GM10248 (cell line): ENCODE data around the gene IFI27L1.

Experiments
- CTCF ChIA-PET: fragments of 300-600 bp; sonication (Branson Sonifier 250); formaldehyde crosslinking; extraction: SDS; loops from one replicate; lab custom pipeline; 2021; ENCODE audit warnings: antibody characterized with exemption; lab: Yijun Ruan, JAX
- POLR2A ChIA-PET: fragments of 350-650 bp; sonication (Branson Sonifier 250); formaldehyde crosslinking; extraction: SDS; loops from one replicate; lab custom pipeline; 2020; ENCODE audit warnings: antibody characterized with exemption; lab: Yijun Ruan, JAX
- DNase-seq: peaks from one replicate; pipeline ENCODE4 v3.0.0; 2012; ENCODE audit errors: extremely low spot score
- TF ChIP-seq, protein P1 (sequence below): IDR thresholded peaks from 2 replicates; pipeline ENCODE4 v1.5.1; 2012; ENCODE audit warnings: mild to moderate bottlenecking, low read depth; ENCODE audit errors: extremely low read depth, missing control alignments, control extremely low read depth

The IFI27L1 gene

DNA sequence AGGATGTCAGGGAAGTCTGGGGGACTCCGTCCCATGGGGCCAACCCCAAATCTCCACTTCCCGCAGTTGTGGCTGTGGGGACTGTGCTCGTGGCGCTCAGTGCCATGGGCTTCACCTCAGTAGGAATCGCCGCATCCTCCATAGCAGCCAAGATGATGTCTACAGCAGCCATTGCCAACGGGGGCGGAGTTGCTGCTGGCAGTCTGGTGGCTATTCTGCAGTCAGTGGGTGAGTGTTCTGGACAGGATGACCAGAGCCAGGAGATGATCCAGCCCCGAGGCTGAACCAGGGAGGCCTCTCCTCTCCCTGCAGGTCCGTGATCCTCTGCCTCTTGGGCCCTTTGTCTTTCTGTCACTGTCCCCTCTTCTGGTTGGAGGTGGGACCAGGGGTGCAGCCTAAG, 20.6 kb downstream of the IFI27L1 start:
- ChIA-PET CTCF (no interaction called here), POLR2A (no interaction called here)
- DNase-seq, result no peak
- TF ChIP-seq, protein P1, sequence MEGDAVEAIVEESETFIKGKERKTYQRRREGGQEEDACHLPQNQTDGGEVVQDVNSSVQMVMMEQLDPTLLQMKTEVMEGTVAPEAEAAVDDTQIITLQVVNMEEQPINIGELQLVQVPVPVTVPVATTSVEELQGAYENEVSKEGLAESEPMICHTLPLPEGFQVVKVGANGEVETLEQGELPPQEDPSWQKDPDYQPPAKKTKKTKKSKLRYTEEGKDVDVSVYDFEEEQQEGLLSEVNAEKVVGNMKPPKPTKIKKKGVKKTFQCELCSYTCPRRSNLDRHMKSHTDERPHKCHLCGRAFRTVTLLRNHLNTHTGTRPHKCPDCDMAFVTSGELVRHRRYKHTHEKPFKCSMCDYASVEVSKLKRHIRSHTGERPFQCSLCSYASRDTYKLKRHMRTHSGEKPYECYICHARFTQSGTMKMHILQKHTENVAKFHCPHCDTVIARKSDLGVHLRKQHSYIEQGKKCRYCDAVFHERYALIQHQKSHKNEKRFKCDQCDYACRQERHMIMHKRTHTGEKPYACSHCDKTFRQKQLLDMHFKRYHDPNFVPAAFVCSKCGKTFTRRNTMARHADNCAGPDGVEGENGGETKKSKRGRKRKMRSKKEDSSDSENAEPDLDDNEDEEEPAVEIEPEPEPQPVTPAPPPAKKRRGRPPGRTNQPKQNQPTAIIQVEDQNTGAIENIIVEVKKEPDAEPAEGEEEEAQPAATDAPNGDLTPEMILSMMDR, result no peak

DNA sequence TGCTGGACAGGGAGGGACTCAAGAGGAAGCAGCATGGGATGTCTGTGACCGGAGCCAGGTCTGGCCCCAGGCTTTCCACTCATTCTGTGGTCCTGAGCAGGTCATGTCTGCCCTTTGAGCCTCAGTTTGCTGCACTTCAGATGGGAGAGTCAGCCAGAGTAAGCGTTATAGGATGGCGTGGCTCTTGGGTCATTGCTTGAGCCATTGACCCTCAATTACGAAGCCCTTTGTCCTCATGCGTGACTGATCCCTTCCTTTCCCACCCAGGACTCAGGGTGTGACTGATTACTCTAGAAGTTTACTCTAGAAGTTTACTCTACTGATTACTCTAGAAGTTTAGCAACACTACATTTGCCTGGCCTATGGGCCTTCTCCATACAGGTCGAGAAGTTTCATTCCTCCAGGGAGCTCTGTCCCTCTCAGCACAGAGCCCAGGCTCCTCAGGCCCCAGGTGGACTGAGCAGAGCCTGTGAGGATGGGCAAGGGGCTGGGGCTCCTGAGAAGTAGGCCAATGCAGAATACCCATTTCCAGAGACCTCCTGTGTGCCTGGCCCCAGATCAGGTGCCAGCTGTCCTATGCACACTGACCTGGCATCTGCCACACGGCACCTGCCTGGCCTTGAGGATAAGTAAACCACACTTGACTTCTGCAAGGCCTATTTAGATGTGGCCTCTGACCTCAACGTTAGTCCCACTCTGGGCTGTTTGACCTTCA, 21.8 kb downstream of the IFI27L1 start:
- CTCF ChIA-PET, result interaction anchor here (1.5 kb wide), 1 partner anchor 10 kb away, joined by 4 read pairs; no protein-coding TSS in a partner anchor
- no peak for DNase-seq
- POLR2A ChIA-PET, result no interaction called here
- TF ChIP-seq, protein P1, result no peak

DNA sequence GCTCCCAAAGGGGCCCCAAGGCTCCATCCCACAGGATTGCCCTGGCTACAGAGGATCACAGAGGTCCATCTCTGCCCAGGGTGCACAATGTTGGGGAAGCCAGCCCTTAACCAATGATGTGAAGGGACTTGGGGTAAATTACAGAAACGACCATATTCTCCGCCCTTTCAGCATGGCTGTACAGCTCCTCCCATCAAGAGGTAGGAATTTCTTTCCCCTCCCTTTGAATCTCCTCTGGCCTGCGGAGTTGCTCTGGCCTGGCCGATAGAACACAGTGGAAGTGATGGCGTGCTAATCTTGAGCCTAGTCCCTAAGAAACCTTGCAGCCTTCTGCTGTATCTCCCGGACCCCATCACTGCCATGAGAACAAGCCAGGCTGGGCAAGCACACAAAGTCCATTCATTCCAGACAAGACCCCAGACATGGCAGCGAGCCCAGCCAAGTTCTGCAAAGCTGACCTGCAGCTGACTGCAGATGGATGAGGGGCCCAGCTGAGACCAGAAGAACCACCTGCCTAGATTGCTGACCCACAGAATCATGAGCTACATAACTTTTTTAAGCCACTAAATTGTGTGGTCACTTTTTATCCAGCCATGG, 22.5 kb downstream of the IFI27L1 start:
- ChIA-PET POLR2A (no interaction called here), CTCF (interaction anchor here (0.8 to 1.7 kb wide), 3 partner anchors 10 to 35 kb away, joined by 3 to 5 read pairs (median 4); no protein-coding TSS in a partner anchor)
- DNase-seq, result no peak
- TF ChIP-seq, protein P1, result no peak

DNA sequence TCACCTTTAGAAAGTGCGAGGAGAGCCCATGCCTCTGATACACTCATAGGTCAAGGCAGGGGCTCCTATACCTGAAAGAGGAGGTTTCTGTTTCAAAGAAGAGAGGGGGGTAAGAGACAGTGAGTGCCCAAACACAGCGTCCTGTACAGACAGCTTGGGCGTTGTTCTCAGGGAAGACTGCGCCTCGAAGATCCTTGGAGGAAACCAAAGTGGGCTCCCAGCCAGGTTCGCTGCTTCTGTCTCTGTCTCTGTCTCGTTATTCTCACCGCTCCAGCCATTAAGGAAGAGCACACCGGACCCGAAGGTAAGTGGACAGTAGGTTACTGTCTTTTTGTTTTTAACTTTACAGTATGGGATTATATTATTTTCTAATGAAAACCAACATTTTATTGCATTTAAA, 23.6 kb downstream of the IFI27L1 start:
- no peak for DNase-seq
- POLR2A ChIA-PET, result no interaction called here
- TF ChIP-seq, protein P1, result no peak
- CTCF ChIA-PET, result interaction anchor here (1.0 to 1.7 kb wide), 4 partner anchors 11 to 67 kb away, joined by 3 to 5 read pairs (median 3); no protein-coding TSS in a partner anchor

DNA sequence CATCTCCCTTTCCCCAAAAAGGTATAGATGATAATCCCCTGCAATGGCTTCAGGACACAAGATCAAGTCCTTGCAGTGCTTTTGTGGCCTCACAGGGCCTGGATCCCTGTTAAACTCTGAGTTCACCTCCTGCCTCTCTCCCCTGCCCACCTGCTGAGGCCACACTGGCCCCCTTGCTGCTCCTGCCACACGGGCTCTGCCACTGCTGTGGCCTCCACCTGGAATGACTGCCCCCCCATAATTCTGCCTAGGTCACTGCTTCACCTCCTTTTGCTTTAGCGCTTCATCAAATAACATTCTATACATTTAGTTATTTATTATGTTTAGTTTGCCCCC, 28.8 kb downstream of the IFI27L1 start:
- DNase-seq, result no peak
- ChIA-PET CTCF (interaction anchor here (0.7 to 0.8 kb wide), 2 partner anchors 9 to 22 kb away, joined by 3 read pairs; no protein-coding TSS in a partner anchor), POLR2A (no interaction called here)
- TF ChIP-seq, protein P1, result no peak

GRCh38 chr14:94110552-94111181, 29.6 kb downstream of the IFI27L1 start, which contains the start of gene IFI27:
Gene IFI27 (plus strand): TSS chr14:94110736.
- ChIA-PET POLR2A (no interaction called here), CTCF (interaction anchor here (0.9 to 2.0 kb wide), 2 partner anchors 26 to 71 kb away, joined by 3 to 7 read pairs; no protein-coding TSS in a partner anchor)
- DNase-seq, result no peak
- TF ChIP-seq, protein P1, result no peak
